PC-9 (cell line): ENCODE data around the gene RAD50. TPM values are rescaled to one million over a fixed set of nuclear protein-coding genes. Genes with fewer than 3 reads are reported as not detected.

Experiments used
- BruUV-seq: library from RNA; stranded (reverse); fragments of 400-500 nt; replicated peaks from 2 replicates; lab custom pipeline; 2021; lab: Mats Ljungman, UMichigan
- CTCF ChIA-PET: fragments of 300-600 bp; sonication (Branson Sonifier 250); formaldehyde crosslinking; loops from one replicate; lab custom pipeline; 2022; ENCODE audit warnings: antibody characterized with exemption; lab: Charles Lee
- POLR2A ChIA-PET: fragments of 300-600 bp; sonication (Branson Sonifier 250); formaldehyde crosslinking; loops from one replicate; lab custom pipeline; 2022; ENCODE audit warnings: antibody characterized with exemption; ENCODE audit not compliant: unreplicated experiment; lab: Charles Lee
- DNase-seq, 2 experiments: peaks; one replicate each; pipeline versions ENCODE4 v3.0.0 to v3.0.0-alpha.2; 2015 to 2022; ENCODE audit warnings: mixed read lengths in 1 of 2
- H2AFZ ChIP-seq: fragments of 200-600 bp; sonication (generic); 2 replicates; pipeline ENCODE4 v1.8.1; 2017; ENCODE audit warnings: antibody characterized with exemption
- H3F3A ChIP-seq: fragments of 200-600 bp; sonication (generic); 2 replicates; pipeline ENCODE4 v1.8.1; 2017; ENCODE audit warnings: antibody characterized with exemption, mild to moderate bottlenecking, low read depth; ENCODE audit not compliant: insufficient read depth
- H3K27ac ChIP-seq: fragments of 200-600 bp; sonication (generic); 2 replicates; pipeline ENCODE4 v1.6.1; 2016; ENCODE audit warnings: mixed run types
- H3K27me3 ChIP-seq: fragments of 200-600 bp; sonication (generic); 2 replicates; pipeline ENCODE4 v1.6.1; 2016; ENCODE audit warnings: low read depth, mixed run types; ENCODE audit not compliant: insufficient read depth
- H3K36me3 ChIP-seq: fragments of 200-600 bp; sonication (generic); 2 replicates; pipeline ENCODE4 v1.6.1; 2016; ENCODE audit warnings: low read depth, mixed run types
- H3K4me1 ChIP-seq: fragments of 200-600 bp; sonication (generic); replicated peaks from 2 replicates; pipeline ENCODE4 v1.6.1; 2016; ENCODE audit warnings: mixed run types; ENCODE audit not compliant: insufficient read depth
- H3K4me2 ChIP-seq: fragments of 200-600 bp; sonication (generic); 2 replicates; pipeline ENCODE4 v1.6.1; 2017; ENCODE audit warnings: mixed run types
- H3K4me3 ChIP-seq: fragments of 200-600 bp; sonication (generic); 2 replicates; pipeline ENCODE4 v1.6.1; 2016; ENCODE audit warnings: mixed run types
- H3K79me2 ChIP-seq: fragments of 200-600 bp; sonication (generic); 2 replicates; pipeline ENCODE4 v1.6.1; 2017; ENCODE audit warnings: low read depth, mixed run types
- H3K9me2 ChIP-seq: fragments of 200-600 bp; sonication (generic); 2 replicates; pipeline ENCODE4 v1.8.1; 2017; ENCODE audit warnings: mild to moderate bottlenecking; ENCODE audit not compliant: insufficient read depth
- H3K9me3 ChIP-seq: fragments of 200-600 bp; sonication (generic); 2 replicates; pipeline ENCODE4 v1.8.1; 2016; ENCODE audit warnings: low read depth; ENCODE audit not compliant: insufficient read depth
- H4K20me1 ChIP-seq: fragments of 200-600 bp; sonication (generic); 2 replicates; pipeline ENCODE4 v1.8.1; 2017; ENCODE audit not compliant: insufficient read depth
- CTCF ChIP-seq: fragments of 200-600 bp; sonication (generic); conservative IDR thresholded peaks from 2 replicates; pipeline ENCODE4 v1.6.1; 2017; ENCODE audit warnings: mixed run types, antibody characterized with exemption, mild to moderate bottlenecking, moderate library complexity
- EZH2 ChIP-seq: fragments of 200-600 bp; sonication (generic); IDR thresholded peaks from 2 replicates; pipeline ENCODE4 v1.8.0; 2017; ENCODE audit warnings: antibody characterized with exemption, low read depth
- intact Hi-C: fragments of 100-400 bp; cut with micrococcal nuclease; formaldehyde crosslinking; loops from one replicate; pipeline ENCODE4 v1.10.0; 2022; ENCODE audit not compliant: unreplicated experiment
- total RNA-seq: library from RNA; stranded (reverse); gene quantifications from 2 replicates; pipeline ENCODE4 v1.2.3, GENCODE V29; 2021

The RAD50 gene
- total RNA-seq, 1 experiment from 2014 or later = 42.2 TPM

GRCh38 chr5:132687995-132688394 lies 131.2 kb downstream of the RAD50 start:
- POLR2A ChIA-PET = no interaction called here

GRCh38 chr5:132688536-132689339 lies 132.0 kb downstream of the RAD50 start:
- Histone ChIP-seq H3K4me3 (no peak overlapping the region), H2AFZ (no peak overlapping the region), H3K36me3 (no peaks in the 10 kb centered on the region), H3K79me2 (no peaks in the 10 kb centered on the region), H4K20me1 (no peaks in the 10 kb centered on the region), H3K4me1 (no peaks in the 10 kb centered on the region), H3K27ac (no peak overlapping the region), H3K9me3 (no peaks in the 10 kb centered on the region), H3K27me3 (no peaks in the 10 kb centered on the region), H3K9me2 (no peaks in the 10 kb centered on the region), H3F3A (no peaks in the 10 kb centered on the region), H3K4me2 (no peak overlapping the region)
- no peak for DNase-seq
- ChIA-PET POLR2A (no interaction called here), CTCF (no interaction called here)
- intact Hi-C loops = no loop called here
- BruUV-seq = no TSS peak
- TF ChIP-seq EZH2 = no peak
- no peak for TF ChIP-seq CTCF

More at GRCh38 chr5:132687995-132688394, 131.2 kb downstream of the RAD50 start:
- Histone ChIP-seq H2AFZ (no peak overlapping the region), H3K79me2 (no peaks in the 10 kb centered on the region), H3K9me2 (no peaks in the 10 kb centered on the region), H3K27me3 (no peaks in the 10 kb centered on the region), H3F3A (no peaks in the 10 kb centered on the region), H3K27ac (no peak overlapping the region), H3K9me3 (no peaks in the 10 kb centered on the region), H3K4me1 (no peaks in the 10 kb centered on the region), H4K20me1 (no peaks in the 10 kb centered on the region), H3K4me3 (no peak overlapping the region), H3K4me2 (no peak overlapping the region), H3K36me3 (no peaks in the 10 kb centered on the region)
- CTCF ChIA-PET = no interaction called here
- DNase-seq = no peak
- BruUV-seq = no TSS peak
- no peak for TF ChIP-seq CTCF
- TF ChIP-seq EZH2 = no peak
- intact Hi-C loops = no loop called here

- Histone ChIP-seq H3K4me2 (no peak overlapping the region), H3K27me3 (no peaks in the 10 kb centered on the region), H3K9me2 (no peaks in the 10 kb centered on the region), H3F3A (no peaks in the 10 kb centered on the region), H3K36me3 (no peaks in the 10 kb centered on the region), H3K27ac (no peak overlapping the region), H3K4me3 (no peak overlapping the region), H4K20me1 (no peaks in the 10 kb centered on the region), H3K9me3 (no peaks in the 10 kb centered on the region), H3K79me2 (no peaks in the 10 kb centered on the region), H2AFZ (no peak overlapping the region), H3K4me1 (no peaks in the 10 kb centered on the region)
- CTCF ChIA-PET = no interaction called here
- no peak for DNase-seq
- TF ChIP-seq CTCF = no peak
- no peak for TF ChIP-seq EZH2
- BruUV-seq = no TSS peak
- POLR2A ChIA-PET = no interaction called here
- intact Hi-C loops = no loop called here
Observed at GRCh38 chr5:132689513-132689912, 132.7 kb downstream of the RAD50 start.
